Mesenchymal stem cell (in vitro differentiated cells and primary cell): Measurements from ENCODE around the gene TDRD1.

ENCODE experiments used
- DNase-seq: peaks from one replicate; pipeline ENCODE4 v3.0.0-alpha.2; 2013
- H2AFZ ChIP-seq: one replicate; pipeline ENCODE4 v1.6.1; 2013; ENCODE audit warnings: low read depth, mild to moderate bottlenecking, control low read depth, inconsistent platforms, low read length, moderate library complexity
- H2AK5ac ChIP-seq: 2 replicates; pipeline ENCODE4 v1.6.1; 2013; ENCODE audit warnings: low read length, moderate library complexity, mild to moderate bottlenecking, inconsistent platforms; ENCODE audit not compliant: severe bottlenecking
- H2BK120ac ChIP-seq: one replicate; pipeline ENCODE4 v1.6.1; 2013; ENCODE audit warnings: low read depth, mild to moderate bottlenecking, inconsistent platforms, low read length, moderate library complexity
- H2BK12ac ChIP-seq, 2 experiments: one replicate each; pipeline ENCODE4 v1.6.1; 2013; ENCODE audit warnings: inconsistent platforms in 2 of 2, low read length in 2 of 2, mild to moderate bottlenecking in 2 of 2, moderate library complexity in 2 of 2, control low read depth in 1 of 2
- H2BK15ac ChIP-seq: one replicate; pipeline ENCODE4 v1.6.1; 2013; ENCODE audit warnings: mild to moderate bottlenecking, low read depth, inconsistent platforms; ENCODE audit not compliant: poor library complexity, severe bottlenecking
- H2BK5ac ChIP-seq: 2 replicates; pipeline ENCODE4 v1.6.1; 2013; ENCODE audit warnings: low read depth, mild to moderate bottlenecking, low read length, control low read depth, inconsistent platforms; ENCODE audit not compliant: poor library complexity, severe bottlenecking
- H3K14ac ChIP-seq, 2 experiments: one replicate each; pipeline ENCODE4 v1.6.1; 2013; ENCODE audit warnings: inconsistent platforms in 2 of 2, low read length in 2 of 2, control low read depth in 1 of 2, mild to moderate bottlenecking in 1 of 2, moderate library complexity in 1 of 2
- H3K18ac ChIP-seq, 2 experiments: one replicate each; pipeline ENCODE4 v1.6.1; 2013; ENCODE audit warnings: inconsistent platforms in 2 of 2, low read length in 2 of 2, control low read depth in 1 of 2, low read depth in 1 of 2, mild to moderate bottlenecking in 1 of 2
- H3K23ac ChIP-seq, 2 experiments: one replicate each; pipeline ENCODE4 v1.6.1; 2013; ENCODE audit warnings: inconsistent platforms in 2 of 2, low read length in 2 of 2, mild to moderate bottlenecking in 2 of 2, moderate library complexity in 2 of 2, control low read depth in 1 of 2
- H3K27ac ChIP-seq: 2 replicates; pipeline ENCODE4 v1.5.1; 2013; ENCODE audit warnings: mild to moderate bottlenecking, moderate library complexity, low read length, control low read depth, inconsistent platforms; ENCODE audit not compliant: poor library complexity, severe bottlenecking
- H3K27me3 ChIP-seq, 2 experiments: 2 replicates each; pipeline versions ENCODE4 v1.6.1 to v1.7.0; 2013; ENCODE audit warnings: low read length in 2 of 2, mild to moderate bottlenecking in 2 of 2, moderate library complexity in 2 of 2, control low read depth in 1 of 2, inconsistent platforms in 1 of 2; ENCODE audit not compliant: control insufficient read depth in 1 of 2, insufficient read depth in 1 of 2
- H3K36me3 ChIP-seq, 2 experiments: 2 replicates each; pipeline versions ENCODE4 v1.6.1 to v1.7.0; 2013; ENCODE audit warnings: low read length in 2 of 2, control low read depth in 1 of 2, inconsistent platforms in 1 of 2, low read depth in 1 of 2, mild to moderate bottlenecking in 1 of 2; ENCODE audit not compliant: insufficient read depth in 2 of 2, control insufficient read depth in 1 of 2
- H3K4ac ChIP-seq, 2 experiments: one replicate each; pipeline ENCODE4 v1.6.1; 2013; ENCODE audit warnings: inconsistent platforms in 2 of 2, low read length in 2 of 2, mild to moderate bottlenecking in 2 of 2, moderate library complexity in 2 of 2, control low read depth in 1 of 2, low read depth in 1 of 2
- H3K4me1 ChIP-seq: 2 replicates; pipeline ENCODE4 v1.6.1; 2013; ENCODE audit warnings: low read depth, low read length, control low read depth; ENCODE audit not compliant: control insufficient read depth, insufficient read depth
- H3K4me2 ChIP-seq: 2 replicates; pipeline ENCODE4 v1.6.1; 2013; ENCODE audit warnings: low read length, mild to moderate bottlenecking, inconsistent platforms; ENCODE audit not compliant: poor library complexity, severe bottlenecking
- H3K4me3 ChIP-seq, 2 experiments: 2 replicates each; pipeline versions ENCODE4 v1.5.1 to v1.7.0; 2013; ENCODE audit warnings: low read length in 2 of 2, mild to moderate bottlenecking in 2 of 2, control low read depth in 1 of 2, low read depth in 1 of 2; ENCODE audit not compliant: insufficient read depth in 1 of 2
- H3K79me1 ChIP-seq: replicated peaks from 2 replicates; pipeline ENCODE4 v1.6.1; 2013; ENCODE audit warnings: mild to moderate bottlenecking, control low read depth, low read length, inconsistent platforms; ENCODE audit not compliant: poor library complexity, severe bottlenecking
- H3K9ac ChIP-seq: 2 replicates; pipeline ENCODE4 v1.7.0; 2013; ENCODE audit warnings: mild to moderate bottlenecking, low read length, moderate library complexity
- H3K9me3 ChIP-seq: 2 replicates; pipeline ENCODE4 v1.7.0; 2013; ENCODE audit warnings: mild to moderate bottlenecking, low read length; ENCODE audit not compliant: control insufficient read depth
- H4K8ac ChIP-seq: one replicate; pipeline ENCODE4 v1.6.1; 2013; ENCODE audit warnings: inconsistent platforms, mild to moderate bottlenecking, low read length, moderate library complexity
- H4K91ac ChIP-seq: one replicate; pipeline ENCODE4 v1.6.1; 2013; ENCODE audit warnings: mild to moderate bottlenecking, low read length, inconsistent platforms
- WGBS: methylation state at CpG from one replicate; pipeline ENCODE4 v1.1.7; 2013; ENCODE audit warnings: mixed read lengths; 5-methylcytosine and 5-hydroxymethylcytosine counted together

TDRD1 gene

GRCh38 chr10:114195079-114195478 is 15.9 kb downstream of the TDRD1 start:
- 83% methylated on average over 1 of the region's 2 CpGs for WGBS
- H3K27me3 ChIP-seq, result peaks cover 0 to 10% of the 10 kb centered on the region in 2 experiments
- H3K36me3 ChIP-seq, result no peaks in the 10 kb centered on the region
- no peak overlapping the region for H4K8ac ChIP-seq
- peak; percentile 6 for DNase-seq
- no peak overlapping the region for H3K14ac ChIP-seq
- H2BK15ac ChIP-seq, result no peak overlapping the region
- no peak overlapping the region for H3K4me2 ChIP-seq
- no peak overlapping the region for H4K91ac ChIP-seq
- no peak overlapping the region for H2AK5ac ChIP-seq
- H3K27ac ChIP-seq, result no peak overlapping the region
- no peak overlapping the region for H2BK120ac ChIP-seq
- no peak overlapping the region for H2BK12ac ChIP-seq
- H3K4me1 ChIP-seq, result no peaks in the 10 kb centered on the region
- H3K4me3 ChIP-seq, result no peak overlapping the region
- no peak overlapping the region for H2BK5ac ChIP-seq
- H3K79me1 ChIP-seq, result no peaks in the 10 kb centered on the region
- H3K4ac ChIP-seq, result no peak overlapping the region
- H3K18ac ChIP-seq, result no peak overlapping the region
- no peak overlapping the region for H3K9ac ChIP-seq
- no peaks in the 10 kb centered on the region for H3K9me3 ChIP-seq
- H2AFZ ChIP-seq, result no peak overlapping the region
- H3K23ac ChIP-seq, result no peak overlapping the region

GRCh38 chr10:114199239-114199638 is 20.1 kb downstream of the TDRD1 start:
- no peak overlapping the region for H3K4ac ChIP-seq
- no peak overlapping the region for H3K4me2 ChIP-seq
- no peak overlapping the region for H3K27ac ChIP-seq
- H4K91ac ChIP-seq, result no peak overlapping the region
- no peak overlapping the region for H3K9ac ChIP-seq
- H3K18ac ChIP-seq, result no peak overlapping the region
- H3K27me3 ChIP-seq, result peaks cover 0 to 10% of the 10 kb centered on the region in 2 experiments
- H4K8ac ChIP-seq, result no peak overlapping the region
- no peaks in the 10 kb centered on the region for H3K4me1 ChIP-seq
- DNase-seq, result no peak
- no peak overlapping the region for H2AK5ac ChIP-seq
- no peak overlapping the region for H3K4me3 ChIP-seq
- H3K36me3 ChIP-seq, result no peaks in the 10 kb centered on the region
- H2BK12ac ChIP-seq, result no peak overlapping the region
- no peaks in the 10 kb centered on the region for H3K79me1 ChIP-seq
- no peak overlapping the region for H2BK5ac ChIP-seq
- peak overlapping the region; percentile 28 for H2BK15ac ChIP-seq
- H2BK120ac ChIP-seq, result no peak overlapping the region
- no peak overlapping the region for H3K14ac ChIP-seq
- H3K9me3 ChIP-seq, result no peaks in the 10 kb centered on the region
- no peak overlapping the region for H3K23ac ChIP-seq
- 100% methylated on average over 2 of the region's 4 CpGs for WGBS
- no peak overlapping the region for H2AFZ ChIP-seq

GRCh38 chr10:114202812-114203211 is 23.7 kb downstream of the TDRD1 start:
- Histone ChIP-seq H3K9ac (no peak overlapping the region), H3K4me3 (no peak overlapping the region), H3K27ac (no peak overlapping the region), H2BK15ac (no peak overlapping the region), H2BK5ac (no peak overlapping the region), H2AK5ac (no peak overlapping the region), H3K4me2 (no peak overlapping the region), H3K9me3 (no peaks in the 10 kb centered on the region), H3K4ac (no peak overlapping the region), H3K14ac (no peak overlapping the region), H3K23ac (no peak overlapping the region), H3K18ac (no peak overlapping the region), H2BK12ac (no peak overlapping the region), H3K4me1 (no peaks in the 10 kb centered on the region), H4K8ac (no peak overlapping the region), H2AFZ (no peak overlapping the region), H3K36me3 (no peaks in the 10 kb centered on the region), H4K91ac (no peak overlapping the region), H3K79me1 (no peaks in the 10 kb centered on the region), H2BK120ac (no peak overlapping the region), H3K27me3 (peaks cover 0 to 4% of the 10 kb centered on the region in 2 experiments)
- 90% methylated on average over 3 of the region's 3 CpGs for WGBS
- no peak for DNase-seq

- Histone ChIP-seq H3K27ac (no peak overlapping the region), H3K18ac (no peak overlapping the region), H3K9me3 (no peaks in the 10 kb centered on the region), H2AK5ac (no peak overlapping the region), H3K9ac (no peak overlapping the region), H4K91ac (no peak overlapping the region), H2AFZ (no peak overlapping the region), H2BK12ac (no peak overlapping the region), H3K27me3 (no peaks in the 10 kb centered on the region), H2BK15ac (no peak overlapping the region), H3K23ac (no peak overlapping the region), H4K8ac (no peak overlapping the region), H3K4me1 (no peaks in the 10 kb centered on the region), H3K79me1 (no peaks in the 10 kb centered on the region), H3K4ac (no peak overlapping the region), H3K4me3 (no peak overlapping the region), H3K36me3 (no peaks in the 10 kb centered on the region), H2BK120ac (no peak overlapping the region), H3K14ac (no peak overlapping the region), H2BK5ac (no peak overlapping the region), H3K4me2 (no peak overlapping the region)
- DNase-seq, result peak; percentile 8
- WGBS, result 22% methylated on average over 1 of the region's 2 CpGs
Observed at GRCh38 chr10:114206902-114207301, 27.7 kb downstream of the TDRD1 start.
